ENCODE results near the gene HNRNPCL2. TPM values are rescaled to one million over a fixed set of nuclear protein-coding genes. Genes with fewer than 3 reads are reported as not detected.
"Not testable (repeated sequence)": the region's sequence is repeated elsewhere in the genome, so short reads cannot be mapped to it uniquely, and the experiment has no call there.

HNRNPCL2 gene
- total RNA-seq (2014; rRNA removed; shearing (Covaris generic)) (not detected in 2 replicates), polyA plus RNA-seq (2016; fragmentation: Nextera tagmentation; extraction: Ambion mirVana) (not detected in 2 replicates)

DNA sequence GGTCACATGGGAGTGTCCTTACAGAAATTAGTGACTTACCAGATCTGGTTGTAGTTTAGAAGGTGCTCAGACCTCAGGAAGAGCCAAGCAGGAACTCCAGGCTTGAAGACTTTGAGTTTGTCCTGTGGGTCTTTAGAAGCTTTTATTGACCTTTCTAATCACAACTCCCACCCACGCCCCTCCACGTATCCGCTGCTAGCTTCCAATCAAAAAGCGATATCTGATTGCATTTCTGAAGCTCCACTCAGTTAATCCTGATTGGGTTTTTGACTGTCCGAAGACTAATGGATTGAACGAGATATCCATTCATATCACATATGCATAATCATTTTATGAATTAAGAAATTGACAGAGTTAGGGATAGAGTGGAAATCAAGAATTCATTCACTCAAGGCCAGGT is at the start of gene HNRNPCL2:
Gene HNRNPCL2, minus strand, starts transcription at position 101 of the 400 bp plus-strand sequence. CDS start 454 bp downstream, outside the sequence.
- H4K20me1 ChIP-seq (ENCODE audit: insufficient read depth); H3K4me1 ChIP-seq (ENCODE audit: insufficient read depth); H3K27me3 ChIP-seq (replicated peaks; ENCODE audit: insufficient read depth); H3K27ac ChIP-seq; H3K9me2 ChIP-seq (ENCODE audit: insufficient read depth); H3K4me2 ChIP-seq (ENCODE audit: unreplicated experiment); H2AFZ ChIP-seq; DNase-seq; in situ Hi-C loops (cut with MboI); H3K9me3 ChIP-seq (ENCODE audit: low read depth); H3K79me2 ChIP-seq (ENCODE audit: insufficient read depth); H3F3A ChIP-seq (ENCODE audit: insufficient read depth); H3K36me3 ChIP-seq (ENCODE audit: low read depth); H3K4me3 ChIP-seq; H3K9ac ChIP-seq: not testable (repeated sequence)
- WGBS, 2 experiments (ENCODE audit: low coverage in 1 of 2, low lambda C conversion rate in 2 of 2, missing lambda C conversion rate in 2 of 2): 46 to 48% methylated on average over 6 of the region's 6 CpGs

- WGBS, 2 experiments (ENCODE audit: low coverage in 1 of 2, low lambda C conversion rate in 2 of 2, missing lambda C conversion rate in 2 of 2): no CpG with 5 or more reads among the region's 8 CpGs
- H3F3A ChIP-seq (ENCODE audit: insufficient read depth); in situ Hi-C loops (cut with MboI); H3K4me2 ChIP-seq (ENCODE audit: unreplicated experiment); H3K4me1 ChIP-seq (ENCODE audit: insufficient read depth); H3K27ac ChIP-seq; H3K9ac ChIP-seq; DNase-seq; H3K27me3 ChIP-seq (replicated peaks; ENCODE audit: insufficient read depth); H3K9me2 ChIP-seq (ENCODE audit: insufficient read depth); H3K36me3 ChIP-seq (ENCODE audit: low read depth); H3K4me3 ChIP-seq; H3K9me3 ChIP-seq (ENCODE audit: low read depth); H4K20me1 ChIP-seq (ENCODE audit: insufficient read depth); H2AFZ ChIP-seq; H3K79me2 ChIP-seq (ENCODE audit: insufficient read depth): not testable (repeated sequence)
These were observed 48.9 kb upstream of the HNRNPCL2 start, which contains the start of gene HNRNPCL4 for GRCh38 chr1:13165531-13165930. Gene HNRNPCL4 (minus strand): TSS chr1:13165631. CDS start chr1:13165467, 164 bp downstream.

DNA sequence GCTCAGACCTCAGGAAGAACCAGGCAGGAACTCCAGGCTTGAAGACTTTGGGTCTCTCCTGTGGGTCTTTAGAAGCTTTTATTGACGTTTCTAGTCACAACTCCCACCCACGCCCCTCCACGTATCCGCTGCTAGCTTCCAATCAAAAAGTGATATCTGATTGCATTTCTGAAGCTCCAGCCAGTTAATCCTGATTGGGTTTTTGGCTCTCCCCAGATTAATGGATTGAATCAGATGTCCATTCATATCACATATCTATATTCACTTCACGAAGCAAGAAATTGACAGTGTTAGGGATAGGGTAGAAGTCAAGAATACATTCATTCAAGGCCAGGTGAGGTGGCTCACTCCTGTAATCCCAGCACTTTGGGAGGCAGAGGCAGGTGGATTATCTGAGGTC is 39.3 kb upstream of the HNRNPCL2 start, which contains the start of gene PRAMEF26:
Gene PRAMEF26, minus strand, starts transcription at position 101 of the 400 bp plus-strand sequence. CDS start 2,914 bp downstream, outside the sequence.
- H3K27me3 ChIP-seq (replicated peaks; ENCODE audit: insufficient read depth); H4K20me1 ChIP-seq (ENCODE audit: insufficient read depth); H3K4me2 ChIP-seq (ENCODE audit: unreplicated experiment); H3K9ac ChIP-seq; H3K9me3 ChIP-seq (ENCODE audit: low read depth); H3K27ac ChIP-seq; H3F3A ChIP-seq (ENCODE audit: insufficient read depth); H3K4me3 ChIP-seq; H3K9me2 ChIP-seq (ENCODE audit: insufficient read depth); in situ Hi-C loops (cut with MboI); H3K36me3 ChIP-seq (ENCODE audit: low read depth); H3K4me1 ChIP-seq (ENCODE audit: insufficient read depth); H2AFZ ChIP-seq; DNase-seq; H3K79me2 ChIP-seq (ENCODE audit: insufficient read depth): not testable (repeated sequence)
- 0% methylated on average over 1 of the region's 5 CpGs; no CpG with 5 or more reads in 1 of the 2 experiments for WGBS, 2 experiments (ENCODE audit: low coverage in 1 of 2, low lambda C conversion rate in 2 of 2, missing lambda C conversion rate in 2 of 2)

- H3F3A ChIP-seq (ENCODE audit: insufficient read depth); H3K4me3 ChIP-seq; H3K27me3 ChIP-seq (replicated peaks; ENCODE audit: insufficient read depth); H3K4me1 ChIP-seq (ENCODE audit: insufficient read depth); H3K27ac ChIP-seq; H3K9ac ChIP-seq; in situ Hi-C loops (cut with MboI); H2AFZ ChIP-seq; H3K9me3 ChIP-seq (ENCODE audit: low read depth); H3K36me3 ChIP-seq (ENCODE audit: low read depth); H3K4me2 ChIP-seq (ENCODE audit: unreplicated experiment); H3K79me2 ChIP-seq (ENCODE audit: insufficient read depth); H4K20me1 ChIP-seq (ENCODE audit: insufficient read depth); DNase-seq; H3K9me2 ChIP-seq (ENCODE audit: insufficient read depth): not testable (repeated sequence)
- no CpG with 5 or more reads among the region's 4 CpGs for WGBS, 2 experiments (ENCODE audit: low coverage in 1 of 2, low lambda C conversion rate in 2 of 2, missing lambda C conversion rate in 2 of 2)
These were observed 46.2 kb downstream of the HNRNPCL2 start, which contains the start of gene PRAMEF25 for GRCh38 chr1:13070474-13070873. Gene PRAMEF25 (plus strand): TSS chr1:13070774. CDS start chr1:13073694, 2,920 bp downstream.

Other genes with a start within 250 kb of the HNRNPCL2 start
- gene PRAMEF4, start 230.7 kb downstream of the HNRNPCL2 start, total RNA-seq (2014; rRNA removed; shearing (Covaris generic)): not detected in 2 replicates
- gene PRAMEF4, start 230.7 kb downstream of the HNRNPCL2 start, polyA plus RNA-seq (2016; fragmentation: Nextera tagmentation; extraction: Ambion mirVana): not detected in 2 replicates
- gene PRAMEF10, start 218.6 kb downstream of the HNRNPCL2 start, total RNA-seq (2014; rRNA removed; shearing (Covaris generic)): not detected in 2 replicates
- gene PRAMEF10, start 218.6 kb downstream of the HNRNPCL2 start, polyA plus RNA-seq (2016; fragmentation: Nextera tagmentation; extraction: Ambion mirVana): not detected in 2 replicates
- not detected in 2 replicates for gene PRAMEF7, start 200.2 kb downstream of the HNRNPCL2 start, total RNA-seq (2014; rRNA removed; shearing (Covaris generic))
- gene PRAMEF7, start 200.2 kb downstream of the HNRNPCL2 start, polyA plus RNA-seq (2016; fragmentation: Nextera tagmentation; extraction: Ambion mirVana): not detected in 2 replicates
- not detected in 2 replicates for gene PRAMEF6, start 169.3 kb downstream of the HNRNPCL2 start, total RNA-seq (2014; rRNA removed; shearing (Covaris generic))
- gene PRAMEF6, start 169.3 kb downstream of the HNRNPCL2 start, polyA plus RNA-seq (2016; fragmentation: Nextera tagmentation; extraction: Ambion mirVana): not detected in 2 replicates
- gene PRAMEF27, start 60.3 kb downstream of the HNRNPCL2 start, total RNA-seq (2014; rRNA removed; shearing (Covaris generic)): not detected in 2 replicates
- gene PRAMEF27, start 60.3 kb downstream of the HNRNPCL2 start, polyA plus RNA-seq (2016; fragmentation: Nextera tagmentation; extraction: Ambion mirVana): not detected in 2 replicates
- gene HNRNPCL3, start 56.1 kb downstream of the HNRNPCL2 start, total RNA-seq (2014; rRNA removed; shearing (Covaris generic)): not detected in 2 replicates
- gene HNRNPCL3, start 56.1 kb downstream of the HNRNPCL2 start, polyA plus RNA-seq (2016; fragmentation: Nextera tagmentation; extraction: Ambion mirVana): not detected in 2 replicates
- gene PRAMEF25, start 46.1 kb downstream of the HNRNPCL2 start, total RNA-seq (2014; rRNA removed; shearing (Covaris generic)): not detected in 2 replicates
- not detected in 2 replicates for gene PRAMEF25, start 46.1 kb downstream of the HNRNPCL2 start, polyA plus RNA-seq (2016; fragmentation: Nextera tagmentation; extraction: Ambion mirVana)
- gene PRAMEF26, start 39.2 kb upstream of the HNRNPCL2 start, total RNA-seq (2014; rRNA removed; shearing (Covaris generic)): not detected in 2 replicates
- not detected in 2 replicates for gene PRAMEF26, start 39.2 kb upstream of the HNRNPCL2 start, polyA plus RNA-seq (2016; fragmentation: Nextera tagmentation; extraction: Ambion mirVana)
- not detected in 2 replicates for gene HNRNPCL4, start 48.8 kb upstream of the HNRNPCL2 start, total RNA-seq (2014; rRNA removed; shearing (Covaris generic))
- gene HNRNPCL4, start 48.8 kb upstream of the HNRNPCL2 start, polyA plus RNA-seq (2016; fragmentation: Nextera tagmentation; extraction: Ambion mirVana): not detected in 2 replicates
- not detected in 2 replicates for gene PRAMEF9, start 55.0 kb upstream of the HNRNPCL2 start, total RNA-seq (2014; rRNA removed; shearing (Covaris generic))
- not detected in 2 replicates for gene PRAMEF9, start 55.0 kb upstream of the HNRNPCL2 start, polyA plus RNA-seq (2016; fragmentation: Nextera tagmentation; extraction: Ambion mirVana)
- not detected in 2 replicates for gene PRAMEF13, start 84.6 kb upstream of the HNRNPCL2 start, total RNA-seq (2014; rRNA removed; shearing (Covaris generic))
- gene PRAMEF13, start 84.6 kb upstream of the HNRNPCL2 start, polyA plus RNA-seq (2016; fragmentation: Nextera tagmentation; extraction: Ambion mirVana): not detected in 2 replicates
- not detected in 2 replicates for gene PRAMEF18, start 109.3 kb upstream of the HNRNPCL2 start, total RNA-seq (2014; rRNA removed; shearing (Covaris generic))
- not detected in 2 replicates for gene PRAMEF18, start 109.3 kb upstream of the HNRNPCL2 start, polyA plus RNA-seq (2016; fragmentation: Nextera tagmentation; extraction: Ambion mirVana)
- not detected in 2 replicates for gene PRAMEF5, start 137.3 kb upstream of the HNRNPCL2 start, total RNA-seq (2014; rRNA removed; shearing (Covaris generic))
- gene PRAMEF5, start 137.3 kb upstream of the HNRNPCL2 start, polyA plus RNA-seq (2016; fragmentation: Nextera tagmentation; extraction: Ambion mirVana): not detected in 2 replicates
- gene PRAMEF8, start 168.3 kb upstream of the HNRNPCL2 start, total RNA-seq (2014; rRNA removed; shearing (Covaris generic)): not detected in 2 replicates
- gene PRAMEF8, start 168.3 kb upstream of the HNRNPCL2 start, polyA plus RNA-seq (2016; fragmentation: Nextera tagmentation; extraction: Ambion mirVana): not detected in 2 replicates
- gene PRAMEF33, start 186.7 kb upstream of the HNRNPCL2 start, total RNA-seq (2014; rRNA removed; shearing (Covaris generic)): not detected in 2 replicates
- gene PRAMEF33, start 186.7 kb upstream of the HNRNPCL2 start, polyA plus RNA-seq (2016; fragmentation: Nextera tagmentation; extraction: Ambion mirVana): not detected in 2 replicates
- gene PRAMEF15, start 198.7 kb upstream of the HNRNPCL2 start, total RNA-seq (2014; rRNA removed; shearing (Covaris generic)): not detected in 2 replicates
- gene PRAMEF15, start 198.7 kb upstream of the HNRNPCL2 start, polyA plus RNA-seq (2016; fragmentation: Nextera tagmentation; extraction: Ambion mirVana): not detected in 2 replicates
- gene PRAMEF14, start 230.3 kb upstream of the HNRNPCL2 start, total RNA-seq (2014; rRNA removed; shearing (Covaris generic)): not detected in 2 replicates
- gene PRAMEF14, start 230.3 kb upstream of the HNRNPCL2 start, polyA plus RNA-seq (2016; fragmentation: Nextera tagmentation; extraction: Ambion mirVana): not detected in 2 replicates

All from GM23248 (cell line).